Thoracic aorta (tissue), 2 donors: ENCODE data around the gene KRABD2.
"Not testable (repeated sequence)": the region's sequence is repeated elsewhere in the genome, so short reads cannot be mapped to it uniquely, and the experiment has no call there.

Experiments used
- ATAC-seq: fragments of 150-250 bp; one replicate; pipeline ENCODE4 v1.8.0; 2017; ENCODE audit warnings: low read depth; ENCODE audit not compliant: insufficient number of reproducible peaks, low FRiP score
- DNase-seq: peaks from one replicate; pipeline ENCODE4 v3.0.0-alpha.2; 2020; ENCODE audit warnings: low spot score
- H3K27ac ChIP-seq, 2 donors: fragments of 200-600 bp; sonication (generic); 1 replicate in 1 of 2; 2 replicates in 1 of 2; pipeline ENCODE4 v1.5.1; 2016; ENCODE audit warnings: mild to moderate bottlenecking in 2 of 2, moderate library complexity in 2 of 2
- H3K27me3 ChIP-seq: fragments of 200-600 bp; sonication (generic); replicated peaks from 2 replicates; pipeline ENCODE4 v1.6.0; 2016; ENCODE audit warnings: mild to moderate bottlenecking; ENCODE audit not compliant: insufficient read depth
- H3K36me3 ChIP-seq: fragments of 200-600 bp; sonication (generic); one replicate; pipeline ENCODE4 v1.5.1; 2016
- H3K4me1 ChIP-seq, 2 donors: fragments of 200-600 bp; sonication (generic); 1 replicate in 1 of 2; 2 replicates in 1 of 2; pipeline versions ENCODE4 v1.5.1 to v1.6.0; 2016; ENCODE audit warnings: low read depth in 2 of 2, mild to moderate bottlenecking in 1 of 2; ENCODE audit not compliant: control insufficient read depth in 1 of 2
- H3K4me3 ChIP-seq: fragments of 200-600 bp; sonication (generic); 2 replicates; pipeline ENCODE4 v1.5.1; 2016; ENCODE audit warnings: mild to moderate bottlenecking
- H3K9me3 ChIP-seq: fragments of 200-600 bp; sonication (generic); 2 replicates; pipeline ENCODE4 v1.5.1; 2016
- CTCF ChIP-seq: fragments of 200-600 bp; sonication (generic); IDR thresholded peaks from one replicate; pipeline ENCODE4 v1.5.1; 2019; ENCODE audit warnings: antibody characterized with exemption

The KRABD2 gene

GRCh38 chr17:8401107-8401506 is 24.6 kb upstream of the KRABD2 start:
- Histone ChIP-seq H3K27me3 (no peaks in the 10 kb centered on the region), H3K9me3 (no peaks in the 10 kb centered on the region), H3K4me1 (no peaks in the 10 kb centered on the region), H3K4me3 (no peak overlapping the region), H3K27ac (no peak overlapping the region), H3K36me3 (no peaks in the 10 kb centered on the region)
- ATAC-seq (no peak), DNase-seq (no peak)
- no peak for TF ChIP-seq CTCF

GRCh38 chr17:8398980-8399379 is 22.5 kb upstream of the KRABD2 start:
- ATAC-seq (no peak), DNase-seq (no peak)
- no peak overlapping the region for H3K4me3 ChIP-seq
- TF ChIP-seq CTCF: no peak
- no peaks in the 10 kb centered on the region for H3K4me1 ChIP-seq
- no peaks in the 10 kb centered on the region for H3K9me3 ChIP-seq
- H3K27me3 ChIP-seq: no peaks in the 10 kb centered on the region
- no peaks in the 10 kb centered on the region for H3K36me3 ChIP-seq
- no peak overlapping the region for H3K27ac ChIP-seq

- Histone ChIP-seq H3K9me3 (no peaks in the 10 kb centered on the region), H3K27me3 (no peaks in the 10 kb centered on the region), H3K27ac (no peak within 1 kb of the TSS), H3K4me3 (no peak within 1 kb of the TSS), H3K4me1 (no peaks in the 10 kb centered on the region), H3K36me3 (no peaks in the 10 kb centered on the region)
- ATAC-seq (no peak), DNase-seq (no peak)
- no peak for TF ChIP-seq CTCF
These were observed 21.1 kb upstream of the KRABD2 start, which contains the start of gene RNF222 for GRCh38 chr17:8397636-8398035. Gene RNF222, minus strand, starts transcription at chr17:8397827. Its CDS starts 4,366 bp downstream, at chr17:8393461.

GRCh38 chr17:8394497-8394896 is 18.0 kb upstream of the KRABD2 start:
- ATAC-seq, H3K36me3 ChIP-seq, DNase-seq, H3K27me3 ChIP-seq, H3K9me3 ChIP-seq, H3K4me1 ChIP-seq, H3K4me3 ChIP-seq, H3K27ac ChIP-seq: not testable (repeated sequence)

GRCh38 chr17:8393470-8394231 is 17.1 kb upstream of the KRABD2 start:
- H3K4me1 ChIP-seq: no peaks in the 10 kb centered on the region
- DNase-seq (no peak), ATAC-seq (no peak)
- no peak for TF ChIP-seq CTCF
- H3K27me3 ChIP-seq: no peaks in the 10 kb centered on the region
- H3K36me3 ChIP-seq: no peaks in the 10 kb centered on the region
- H3K9me3 ChIP-seq: no peaks in the 10 kb centered on the region
- H3K4me3 ChIP-seq: no peak overlapping the region
- H3K27ac ChIP-seq: no peak overlapping the region
